GM18873 (cell line): ENCODE measurements around the gene TWSG1.
A peak's percentile ranks its signal among the peaks of the same experiment; 100 is the strongest.

Source experiments
- ATAC-seq: cut with Tn5 transposase; IDR thresholded peaks from one replicate; pipeline ENCODE4 v1.9.1; 2021; ENCODE audit warnings: mild to moderate bottlenecking, moderate library complexity, moderate number of reproducible peaks; ENCODE audit not compliant: unreplicated experiment, low FRiP score

The TWSG1 gene

GRCh38 chr18:9334329-9334972 is at the start of gene TWSG1:
TSS of gene TWSG1 (plus strand) at chr18:9334773. CDS start at chr18:9337230, 2,457 bp downstream.
- peak; percentile 67 for ATAC-seq

GRCh38 chr18:9285604-9286003 is 49.0 kb upstream of the TWSG1 start:
- ATAC-seq, result no peak

GRCh38 chr18:9287036-9287435 is 47.5 kb upstream of the TWSG1 start:
- no peak for ATAC-seq

GRCh38 chr18:9289698-9290097 is 44.9 kb upstream of the TWSG1 start:
- ATAC-seq, result no peak

- no peak for ATAC-seq
Observed at GRCh38 chr18:9290156-9290555, 44.4 kb upstream of the TWSG1 start.

- ATAC-seq, result no peak
Observed at GRCh38 chr18:9292047-9292446, 42.5 kb upstream of the TWSG1 start.

GRCh38 chr18:9293948-9294347 is 40.6 kb upstream of the TWSG1 start:
- no peak for ATAC-seq

- no peak for ATAC-seq
Observed at GRCh38 chr18:9296233-9297006, 38.2 kb upstream of the TWSG1 start.

- ATAC-seq, result no peak
Observed at GRCh38 chr18:9297007-9297393, 37.6 kb upstream of the TWSG1 start.

GRCh38 chr18:9304388-9305070 is 30.0 kb upstream of the TWSG1 start:
- ATAC-seq, result no peak

- ATAC-seq, result no peak
Observed at GRCh38 chr18:9319333-9319732, 15.2 kb upstream of the TWSG1 start.

GRCh38 chr18:9321017-9321452 is 13.5 kb upstream of the TWSG1 start:
- no peak for ATAC-seq

GRCh38 chr18:9321736-9322135 is 12.8 kb upstream of the TWSG1 start:
- no peak for ATAC-seq

GRCh38 chr18:9322744-9323143 is 11.8 kb upstream of the TWSG1 start:
- ATAC-seq, result no peak

- no peak for ATAC-seq
Observed at GRCh38 chr18:9323750-9324445, 10.7 kb upstream of the TWSG1 start.

- no peak for ATAC-seq
Observed at GRCh38 chr18:9325716-9326115, 8.9 kb upstream of the TWSG1 start.

- no peak for ATAC-seq
Observed at GRCh38 chr18:9328776-9329175, 5.8 kb upstream of the TWSG1 start.

- ATAC-seq, result no peak
Observed at GRCh38 chr18:9329471-9329870, 5.1 kb upstream of the TWSG1 start.

- ATAC-seq, result no peak
Observed at GRCh38 chr18:9330419-9330818, 4.2 kb upstream of the TWSG1 start.

- peak; percentile 32 for ATAC-seq
Observed at GRCh38 chr18:9333441-9334328, 888 bp upstream of the TWSG1 start.
